ENCODE measurements around the gene IGSF23. TPM values are rescaled to one million over a fixed set of nuclear protein-coding genes. Genes with fewer than 3 reads are reported as not detected.
A peak's percentile ranks its signal among the peaks of the same experiment; 100 is the strongest.

The IGSF23 gene
- total RNA-seq, 1 experiment from 2014 or later: not detected

DNA sequence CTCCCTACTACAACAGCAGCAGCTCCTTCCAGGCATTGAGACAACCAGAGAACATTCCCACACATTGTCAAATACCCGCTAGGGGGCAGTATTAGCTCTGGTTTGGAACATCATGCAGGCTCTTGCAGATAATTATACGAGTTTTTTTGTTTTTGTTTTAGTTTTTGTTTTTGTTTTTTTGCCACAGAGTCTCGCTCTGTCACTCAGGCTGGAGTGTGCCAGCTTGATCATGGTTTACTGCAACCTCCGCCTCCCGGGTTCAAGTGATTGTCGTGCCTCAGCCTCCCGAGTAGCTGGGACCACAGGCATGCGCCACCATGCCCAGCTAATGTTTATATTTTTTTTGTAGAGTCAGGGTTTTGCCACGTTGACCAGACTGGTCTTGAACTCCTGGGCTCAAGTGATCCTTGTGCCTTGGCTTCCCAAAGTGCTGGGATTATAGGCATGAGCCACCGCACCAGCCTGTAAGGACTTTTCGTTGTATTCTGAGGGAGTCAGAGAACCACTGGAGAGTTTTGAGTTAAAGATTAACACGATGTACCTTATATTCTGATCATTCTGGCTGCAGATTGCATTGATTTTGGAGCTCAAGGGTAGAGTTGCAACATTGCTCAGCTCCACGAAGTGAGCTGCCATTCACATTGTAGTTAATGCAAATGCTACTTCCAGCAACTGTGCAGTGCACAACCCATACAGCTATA is 42.2 kb upstream of the IGSF23 start:
- no TSS peak for BruUV-seq (replicated peaks)
- H3K36me3 Mint-ChIP-seq (ENCODE audit: insufficient read depth, unreplicated experiment): no peaks in the 10 kb centered on the region
- peak; percentile 86 for DNase-seq
- H3K4me1 Mint-ChIP-seq (ENCODE audit: low read depth, unreplicated experiment): peaks cover 42% of the 10 kb centered on the region
- peak overlapping the region; percentile 8 for H3K27ac Mint-ChIP-seq (ENCODE audit: unreplicated experiment)
- peak; percentile 88 for TF ChIP-seq CTCF (IDR thresholded peaks at IDR 0.05; ENCODE audit: unreplicated experiment)
- CTCF ChIA-PET: interaction anchor here (0.5 to 1.8 kb wide), 27 partner anchors 12 to 275 kb away, joined by 3 to 40 read pairs (median 4); partner anchors contain the start of genes CEACAM20, NECTIN2 and PVR
- intact Hi-C loops (cut with micrococcal nuclease; ENCODE audit: unreplicated experiment): loop anchor here (2.0 kb wide), 1 partner anchor 200 kb away; no protein-coding TSS in a partner anchor
- no peaks in the 10 kb centered on the region for H3K27me3 Mint-ChIP-seq (ENCODE audit: unreplicated experiment)
- no peaks in the 10 kb centered on the region for H3K9me3 Mint-ChIP-seq (ENCODE audit: low read depth, unreplicated experiment)
- peak overlapping the region; percentile 29 for H3K4me3 Mint-ChIP-seq (ENCODE audit: low read depth, unreplicated experiment)

GRCh38 chr19:44571830-44572580 is 41.4 kb upstream of the IGSF23 start:
- H3K9me3 Mint-ChIP-seq (ENCODE audit: low read depth, unreplicated experiment): no peaks in the 10 kb centered on the region
- TF ChIP-seq CTCF (IDR thresholded peaks at IDR 0.05; ENCODE audit: unreplicated experiment): no peak
- intact Hi-C loops (cut with micrococcal nuclease; ENCODE audit: unreplicated experiment): loop anchor here (2.0 kb wide), 1 partner anchor 199 kb away; no protein-coding TSS in a partner anchor
- DNase-seq: no peak
- peaks cover 41% of the 10 kb centered on the region for H3K4me1 Mint-ChIP-seq (ENCODE audit: low read depth, unreplicated experiment)
- no TSS peak for BruUV-seq (replicated peaks)
- CTCF ChIA-PET: interaction anchor here (0.5 to 1.8 kb wide), 11 partner anchors 14 to 274 kb away, joined by 3 to 40 read pairs (median 8); partner anchors contain the start of genes CEACAM20, NECTIN2 and PVR
- no peak overlapping the region for H3K4me3 Mint-ChIP-seq (ENCODE audit: low read depth, unreplicated experiment)
- H3K36me3 Mint-ChIP-seq (ENCODE audit: insufficient read depth, unreplicated experiment): no peaks in the 10 kb centered on the region
- H3K27me3 Mint-ChIP-seq (ENCODE audit: unreplicated experiment): no peaks in the 10 kb centered on the region
- H3K27ac Mint-ChIP-seq (ENCODE audit: unreplicated experiment): no peak overlapping the region

- no peak for TF ChIP-seq CTCF (IDR thresholded peaks at IDR 0.05; ENCODE audit: unreplicated experiment)
- H3K4me1 Mint-ChIP-seq (ENCODE audit: low read depth, unreplicated experiment): peaks cover 42% of the 10 kb centered on the region
- no TSS peak for BruUV-seq (replicated peaks)
- DNase-seq: no peak
- H3K36me3 Mint-ChIP-seq (ENCODE audit: insufficient read depth, unreplicated experiment): no peaks in the 10 kb centered on the region
- H3K9me3 Mint-ChIP-seq (ENCODE audit: low read depth, unreplicated experiment): no peaks in the 10 kb centered on the region
- H3K27ac Mint-ChIP-seq (ENCODE audit: unreplicated experiment): no peak overlapping the region
- intact Hi-C loops (cut with micrococcal nuclease; ENCODE audit: unreplicated experiment): no loop called here
- no peaks in the 10 kb centered on the region for H3K27me3 Mint-ChIP-seq (ENCODE audit: unreplicated experiment)
- H3K4me3 Mint-ChIP-seq (ENCODE audit: low read depth, unreplicated experiment): no peak overlapping the region
- CTCF ChIA-PET: no interaction called here
These were observed 40.8 kb upstream of the IGSF23 start for GRCh38 chr19:44572581-44572900.

DNA sequence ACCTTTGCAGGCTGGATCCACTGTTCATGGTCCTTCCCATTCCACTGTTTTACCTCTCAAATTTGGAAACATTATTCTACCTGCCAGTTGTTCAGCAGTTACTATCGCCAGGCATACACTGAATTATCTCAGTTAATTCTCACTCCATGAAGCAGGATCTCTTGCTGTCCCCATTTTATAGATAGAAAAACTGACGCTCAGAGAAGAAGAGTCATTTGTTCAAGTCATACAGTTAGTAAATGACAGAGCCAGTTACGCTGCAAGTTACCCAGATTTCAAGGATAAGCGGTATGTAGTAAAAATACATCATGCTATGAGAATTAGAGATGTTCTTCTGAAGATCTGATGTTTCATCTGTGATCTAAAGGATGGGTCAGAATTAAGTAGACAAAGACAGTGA is 40.2 kb upstream of the IGSF23 start:
- no TSS peak for BruUV-seq (replicated peaks)
- Mint-ChIP-seq H3K36me3 (ENCODE audit: insufficient read depth, unreplicated experiment) (no peaks in the 10 kb centered on the region), H3K4me3 (ENCODE audit: low read depth, unreplicated experiment) (no peak overlapping the region), H3K27me3 (ENCODE audit: unreplicated experiment) (no peaks in the 10 kb centered on the region), H3K4me1 (ENCODE audit: low read depth, unreplicated experiment) (peaks cover 49% of the 10 kb centered on the region), H3K9me3 (ENCODE audit: low read depth, unreplicated experiment) (no peaks in the 10 kb centered on the region), H3K27ac (ENCODE audit: unreplicated experiment) (no peak overlapping the region)
- intact Hi-C loops (cut with micrococcal nuclease; ENCODE audit: unreplicated experiment): no loop called here
- DNase-seq: no peak
- CTCF ChIA-PET: interaction anchor here (2.0 kb wide), 1 partner anchor 83 kb away, joined by 9 read pairs; no protein-coding TSS in a partner anchor
- TF ChIP-seq CTCF (IDR thresholded peaks at IDR 0.05; ENCODE audit: unreplicated experiment): no peak

Measured in Calu3 (cell line).